ENCODE results near the gene SELENOO. TPM values are rescaled to one million over a fixed set of nuclear protein-coding genes. Genes with fewer than 3 reads are reported as not detected.

SELENOO gene
- total RNA-seq, 1 donor from 2014 or later, result 25.0 TPM

DNA sequence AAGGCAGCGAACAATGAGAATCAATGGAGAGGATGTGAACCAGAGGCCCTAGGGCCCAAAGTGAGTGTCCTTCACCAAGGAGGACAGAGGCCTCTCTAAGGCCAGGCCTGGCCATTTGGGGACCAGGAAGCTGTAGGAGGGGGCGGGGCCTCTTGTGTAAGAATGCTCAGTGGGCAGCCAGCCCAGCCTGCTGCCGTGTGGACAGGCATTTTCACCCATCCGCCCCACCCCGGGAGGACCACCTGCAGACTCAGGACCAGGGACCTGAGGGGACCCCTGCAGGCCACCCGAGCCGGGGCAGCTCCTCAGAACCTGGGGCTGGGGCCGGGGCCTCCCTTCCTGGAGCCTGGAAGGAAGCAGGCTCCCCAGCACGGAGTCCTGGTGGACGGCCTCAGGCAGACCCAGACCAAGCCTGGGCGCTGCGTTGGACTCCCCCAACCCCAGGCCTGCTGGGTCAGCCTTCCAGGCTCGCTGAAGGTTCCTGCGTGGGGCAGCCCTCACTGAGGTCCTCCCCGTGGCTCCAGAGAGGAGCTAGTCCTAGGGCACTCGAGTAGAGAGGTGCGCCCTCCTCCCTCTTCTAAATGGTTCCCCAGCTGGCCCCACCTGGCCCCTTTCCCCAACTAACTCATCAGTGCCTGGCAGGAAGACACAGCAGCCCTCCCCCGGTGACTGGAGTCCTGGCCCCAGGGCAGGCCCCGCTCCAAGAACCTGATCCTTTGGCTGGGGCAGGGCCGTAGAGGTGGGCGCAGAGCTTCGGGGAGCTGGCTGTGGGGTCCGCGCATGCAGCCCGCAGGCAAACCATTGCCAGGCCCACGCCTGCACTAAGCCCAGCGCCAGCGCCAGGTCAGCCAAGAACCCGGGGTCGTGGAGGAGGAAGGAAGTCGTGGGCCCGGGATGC lies 16.6 kb upstream of the SELENOO start:
- intact Hi-C loops (cut with micrococcal nuclease), result loop anchor here (2.0 kb wide), 1 partner anchor 17 kb away; the partner anchor contains the start of gene SELENOO

DNA sequence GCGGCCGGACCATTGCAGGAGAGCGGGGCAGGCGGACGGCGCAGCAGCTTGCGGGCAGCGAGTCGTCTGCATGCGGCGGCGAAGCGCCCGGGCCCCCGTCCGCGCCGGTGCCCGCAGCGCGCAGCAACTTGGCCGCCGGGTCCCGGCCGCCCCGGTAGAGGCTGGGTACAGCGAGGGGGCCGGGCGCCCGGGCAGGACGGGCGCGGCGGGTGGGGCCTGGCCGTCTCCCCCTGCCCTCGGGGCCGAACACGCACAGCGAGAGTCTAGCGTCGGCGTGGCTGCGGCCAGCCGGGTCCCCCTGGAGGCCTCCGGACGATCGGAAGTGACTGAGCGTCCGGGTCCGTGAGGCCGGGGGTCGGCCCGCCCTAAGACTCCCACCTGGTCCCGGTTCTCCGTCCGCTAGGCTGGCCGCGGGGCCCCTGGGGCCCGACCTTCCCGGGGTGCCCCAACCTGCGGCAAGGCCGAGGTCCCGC lies 15.9 kb upstream of the SELENOO start:
- intact Hi-C loops (cut with micrococcal nuclease), result loop anchor here (2.0 to 5.0 kb wide), 3 partner anchors 16 to 258 kb away; partner anchors contain the start of gene SELENOO

DNA sequence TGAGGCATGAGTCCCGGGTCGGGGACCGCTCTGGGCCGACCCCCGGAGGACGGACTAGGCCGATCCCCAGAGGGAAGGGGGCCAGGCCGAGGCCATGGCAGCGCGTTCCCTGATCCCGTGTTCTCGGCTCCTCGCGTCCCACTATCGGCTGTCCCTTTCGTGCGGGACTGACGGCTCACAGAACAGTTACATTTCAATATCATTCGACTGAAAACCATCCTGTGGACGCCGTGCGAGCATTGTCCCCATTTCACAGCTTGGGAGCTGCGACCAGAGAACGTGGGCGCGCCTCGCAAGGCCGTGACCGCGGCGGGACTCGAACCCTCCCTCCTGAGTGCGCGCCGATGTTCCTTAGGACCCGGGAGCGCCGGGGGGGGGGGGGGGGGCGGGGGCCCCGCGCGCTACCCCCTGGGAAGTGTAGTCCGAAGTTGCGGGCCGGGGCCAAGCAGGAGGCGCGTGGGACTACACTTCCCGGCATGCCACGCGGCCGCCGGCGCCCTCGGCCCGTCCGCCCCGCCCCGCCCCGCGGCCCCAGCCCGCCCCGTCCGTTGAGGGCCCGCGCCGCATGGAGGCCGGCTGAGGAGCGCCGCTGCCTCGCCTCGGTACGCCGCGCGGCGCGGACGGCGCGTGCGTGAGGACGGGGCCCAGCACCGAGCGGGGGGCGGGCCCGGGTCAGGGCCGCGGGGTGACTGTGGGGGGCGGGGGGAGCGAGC lies 15.3 kb upstream of the SELENOO start, which contains the start of gene TRABD:
TRABD (plus strand) TSS at position 539 of the 713 bp plus-strand sequence. CDS start 7,148 bp downstream, outside the sequence.
- intact Hi-C loops (cut with micrococcal nuclease), result loop anchor here (2.0 to 5.0 kb wide), 3 partner anchors 15 to 258 kb away; partner anchors contain the start of gene SELENOO

DNA sequence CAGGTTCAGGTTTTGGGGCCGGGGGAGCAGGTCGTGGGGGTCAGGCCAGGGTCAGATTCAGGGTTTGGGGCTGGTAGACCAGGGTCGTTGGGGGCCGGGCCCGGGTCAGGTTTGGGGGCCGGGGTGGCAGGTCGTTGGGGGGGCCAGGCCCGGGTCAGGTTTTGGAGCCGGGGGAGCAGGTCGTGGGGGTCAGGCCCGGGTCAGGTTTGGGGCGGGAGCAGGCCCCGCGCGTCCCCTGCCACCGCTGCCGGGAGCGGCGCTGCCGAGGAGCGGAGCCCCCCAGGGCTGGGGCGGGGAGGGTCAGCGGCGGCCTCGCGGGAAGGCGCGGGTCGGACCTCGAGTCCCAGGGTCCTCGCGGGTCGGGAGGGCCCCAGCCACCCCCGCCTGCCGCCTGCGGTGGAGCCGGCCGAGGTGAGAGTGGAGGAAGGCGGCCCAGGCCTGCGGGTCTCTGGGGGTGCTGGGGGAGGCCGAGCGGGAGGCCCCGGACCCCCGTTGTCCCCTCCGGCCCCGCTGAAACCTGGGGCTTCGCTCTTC lies 14.6 kb upstream of the SELENOO start:
- intact Hi-C loops (cut with micrococcal nuclease), result loop anchor here (5.0 kb wide), 2 partner anchors 56 to 259 kb away; no protein-coding TSS in a partner anchor

DNA sequence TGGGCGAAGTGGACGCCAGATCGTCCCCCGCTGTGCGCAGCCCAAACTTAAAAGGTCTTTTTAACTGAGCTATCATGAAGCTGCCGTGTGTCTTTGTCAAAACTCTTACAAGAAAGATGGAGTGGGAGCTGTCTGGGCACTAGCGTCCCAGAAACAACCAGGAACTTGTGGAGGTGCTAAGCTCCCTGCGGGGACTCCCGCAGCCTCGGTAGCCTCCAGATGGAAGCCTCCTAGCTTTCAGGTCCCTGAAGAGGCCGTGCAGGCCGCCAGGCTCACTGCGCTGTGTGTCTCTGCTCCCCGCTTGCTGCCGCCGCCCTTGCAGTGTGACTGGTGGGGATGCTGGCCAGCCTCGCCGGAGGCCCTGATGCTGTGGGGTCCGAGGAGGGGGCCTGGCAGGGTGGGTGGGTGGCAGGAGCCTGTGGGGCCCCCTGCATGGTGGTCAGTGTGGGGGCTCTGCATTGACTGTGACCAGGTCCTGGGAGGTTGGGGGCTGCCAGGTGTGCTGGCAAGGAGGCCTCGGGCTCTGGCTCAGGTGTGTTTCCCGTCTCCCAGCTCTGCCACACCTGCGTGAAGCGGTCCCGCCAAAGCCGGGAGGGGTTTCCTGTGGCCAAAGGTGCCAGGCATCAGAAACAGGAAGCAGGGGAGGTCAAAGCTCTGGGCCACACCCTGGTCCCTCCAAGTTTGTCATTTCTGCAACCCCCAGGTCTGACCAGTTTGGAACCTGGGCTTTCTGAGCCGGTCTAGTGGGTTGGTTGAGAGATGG lies 13.9 kb upstream of the SELENOO start:
- intact Hi-C loops (cut with micrococcal nuclease), result loop anchor here (5.0 kb wide), 2 partner anchors 55 to 260 kb away; no protein-coding TSS in a partner anchor

DNA sequence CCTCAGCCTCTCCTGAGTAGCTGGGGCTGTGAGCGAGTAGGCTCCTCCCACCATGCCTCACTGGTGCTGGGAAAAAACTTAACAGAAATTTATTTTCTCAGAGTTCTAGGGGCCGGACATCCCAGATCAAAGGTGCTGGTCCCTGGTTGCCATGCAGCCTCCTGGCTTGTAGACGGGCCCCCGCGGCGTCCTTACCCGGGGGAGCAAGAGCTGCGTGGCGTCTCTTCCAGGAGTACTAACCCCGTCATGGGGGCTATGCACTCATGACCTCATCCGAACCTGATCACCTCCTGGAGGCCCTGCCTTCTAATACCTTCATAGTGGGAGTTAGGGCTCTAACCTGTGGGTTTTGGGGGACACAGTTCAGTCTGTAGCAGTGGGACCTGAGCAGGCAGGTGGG lies 12.5 kb upstream of the SELENOO start:
- intact Hi-C loops (cut with micrococcal nuclease), result loop anchor here (5.0 kb wide), 2 partner anchors 54 to 261 kb away; no protein-coding TSS in a partner anchor

DNA sequence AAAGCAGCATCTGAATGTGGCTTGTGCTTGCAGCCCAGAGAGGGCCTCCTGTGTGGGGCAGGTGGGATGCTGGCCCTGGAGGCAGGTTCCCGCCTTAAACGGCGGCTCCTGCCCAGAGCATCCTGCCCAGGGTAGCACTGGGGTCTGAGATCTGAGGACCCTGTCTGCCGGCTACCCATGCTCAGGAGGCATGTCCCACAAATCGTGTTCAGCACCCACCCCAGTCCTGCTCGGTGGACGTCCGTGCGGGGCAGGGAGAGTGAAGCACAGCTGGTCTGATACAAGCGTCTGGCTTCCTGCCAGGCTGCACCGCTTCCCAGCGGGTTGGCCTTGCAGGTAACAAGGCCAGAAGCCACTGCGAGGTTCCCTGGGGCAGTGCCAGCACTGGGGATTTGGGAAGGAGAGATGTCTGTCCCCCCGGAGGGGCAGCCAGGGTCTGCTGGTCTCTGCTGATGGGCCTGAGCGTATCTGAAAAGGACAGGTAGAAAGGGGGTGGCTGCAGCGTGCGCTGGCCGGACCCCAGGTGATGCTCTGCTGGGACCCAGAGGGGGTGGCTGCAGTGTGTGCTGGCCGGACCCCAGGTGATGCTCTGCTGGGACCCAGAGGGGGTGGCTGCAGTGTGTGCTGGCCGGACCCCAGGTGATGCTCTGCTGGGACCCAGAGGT lies 11.5 kb upstream of the SELENOO start:
- intact Hi-C loops (cut with micrococcal nuclease), result loop anchor here (5.0 kb wide), 2 partner anchors 53 to 262 kb away; no protein-coding TSS in a partner anchor

DNA sequence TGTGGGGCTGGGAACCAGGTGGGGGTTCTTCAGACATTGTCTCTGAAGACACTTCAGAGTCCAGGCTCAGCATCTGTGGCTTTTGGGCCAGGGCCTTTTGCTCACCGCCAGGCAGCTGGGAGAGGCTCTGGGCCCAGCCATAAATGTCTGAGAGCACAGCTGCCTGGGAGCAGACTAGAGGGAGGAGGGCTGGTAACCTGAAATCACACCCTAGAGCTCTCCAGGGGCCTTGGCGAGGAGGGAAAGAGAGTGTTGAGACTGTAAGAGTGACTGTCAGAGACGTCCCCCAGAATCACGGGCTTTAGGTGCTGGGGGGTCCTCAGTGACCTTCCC lies 11.0 kb upstream of the SELENOO start:
- intact Hi-C loops (cut with micrococcal nuclease), result loop anchor here (5.0 kb wide), 2 partner anchors 52 to 263 kb away; no protein-coding TSS in a partner anchor

DNA sequence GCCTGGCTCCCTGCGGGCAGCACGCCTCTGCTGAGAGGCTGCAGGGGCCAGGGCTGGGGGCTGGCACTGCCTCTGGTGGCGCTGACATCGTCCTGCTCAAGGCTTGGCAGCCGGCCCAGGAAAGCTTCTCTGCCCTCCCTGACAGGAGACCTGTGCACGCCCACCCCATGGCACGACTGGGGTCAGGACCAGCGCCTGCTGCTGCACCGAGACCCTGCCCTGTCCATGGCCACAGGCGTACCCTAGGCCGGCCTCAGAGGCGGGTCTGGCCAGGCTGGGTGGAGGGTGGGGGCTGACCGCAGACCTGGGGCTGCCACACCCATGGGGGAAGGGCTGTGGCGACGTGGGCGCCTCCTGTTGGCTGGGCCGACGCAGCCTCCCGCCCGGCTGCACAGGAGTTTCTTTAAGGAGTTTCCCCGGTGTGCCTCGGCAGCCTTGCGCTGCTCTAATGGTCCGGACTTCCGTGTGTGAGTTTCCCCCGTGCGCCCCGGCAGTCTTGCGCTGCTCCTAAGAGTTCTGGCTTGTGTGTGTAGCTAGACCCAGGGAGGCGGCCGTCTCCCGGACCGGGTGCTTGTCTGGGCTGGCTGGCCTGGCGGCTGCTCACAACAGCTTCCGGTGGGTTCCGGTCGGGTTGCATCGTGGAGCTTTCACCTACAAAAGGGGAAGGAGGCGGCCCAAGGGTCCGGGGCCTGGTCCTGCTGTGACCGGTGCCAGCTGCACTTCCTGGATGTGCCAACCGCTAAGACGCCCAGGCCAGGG lies 10.4 kb upstream of the SELENOO start:
- intact Hi-C loops (cut with micrococcal nuclease), result no loop called here

DNA sequence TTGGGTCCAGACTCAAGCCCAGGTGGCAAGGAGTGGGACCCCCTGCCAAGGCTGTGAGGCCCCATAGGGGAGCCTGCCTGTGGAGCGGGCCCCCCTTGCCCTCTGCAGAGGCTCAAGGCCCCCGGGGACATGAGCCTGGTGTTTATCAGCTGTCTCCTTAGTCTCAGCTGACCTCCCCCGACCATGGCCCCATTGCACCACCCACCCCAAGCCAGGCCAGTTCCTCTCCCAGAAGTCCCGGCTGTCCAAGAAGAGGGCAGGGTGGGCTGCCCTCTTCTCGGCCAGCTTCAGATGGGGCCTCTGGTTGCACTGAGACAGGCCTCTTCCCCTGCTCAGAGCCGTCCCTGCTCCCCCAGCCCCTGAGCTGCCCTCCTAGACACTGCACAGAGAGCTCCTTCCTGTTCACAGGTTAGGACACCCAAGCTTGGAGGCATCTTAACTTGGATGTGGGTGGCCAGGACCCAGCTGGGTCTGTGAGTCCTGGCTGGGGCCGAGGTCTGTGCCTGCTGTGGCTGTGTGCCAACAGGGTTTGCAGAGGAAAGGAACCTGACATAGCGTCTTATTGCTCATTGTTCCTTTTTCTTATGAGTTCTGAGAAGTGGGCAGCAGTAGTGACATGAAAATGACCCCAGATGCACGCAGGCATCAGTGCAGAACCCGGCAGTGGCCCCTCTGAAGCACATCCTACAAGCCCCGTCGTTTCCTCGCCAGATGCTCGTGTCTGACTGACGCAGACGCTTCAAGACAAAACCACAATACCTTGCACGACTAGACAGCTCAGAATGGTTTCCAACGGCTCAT lies 9.7 kb upstream of the SELENOO start:
- intact Hi-C loops (cut with micrococcal nuclease), result loop anchor here (1.0 kb wide), 2 partner anchors 9 to 42 kb away; no protein-coding TSS in a partner anchor

DNA sequence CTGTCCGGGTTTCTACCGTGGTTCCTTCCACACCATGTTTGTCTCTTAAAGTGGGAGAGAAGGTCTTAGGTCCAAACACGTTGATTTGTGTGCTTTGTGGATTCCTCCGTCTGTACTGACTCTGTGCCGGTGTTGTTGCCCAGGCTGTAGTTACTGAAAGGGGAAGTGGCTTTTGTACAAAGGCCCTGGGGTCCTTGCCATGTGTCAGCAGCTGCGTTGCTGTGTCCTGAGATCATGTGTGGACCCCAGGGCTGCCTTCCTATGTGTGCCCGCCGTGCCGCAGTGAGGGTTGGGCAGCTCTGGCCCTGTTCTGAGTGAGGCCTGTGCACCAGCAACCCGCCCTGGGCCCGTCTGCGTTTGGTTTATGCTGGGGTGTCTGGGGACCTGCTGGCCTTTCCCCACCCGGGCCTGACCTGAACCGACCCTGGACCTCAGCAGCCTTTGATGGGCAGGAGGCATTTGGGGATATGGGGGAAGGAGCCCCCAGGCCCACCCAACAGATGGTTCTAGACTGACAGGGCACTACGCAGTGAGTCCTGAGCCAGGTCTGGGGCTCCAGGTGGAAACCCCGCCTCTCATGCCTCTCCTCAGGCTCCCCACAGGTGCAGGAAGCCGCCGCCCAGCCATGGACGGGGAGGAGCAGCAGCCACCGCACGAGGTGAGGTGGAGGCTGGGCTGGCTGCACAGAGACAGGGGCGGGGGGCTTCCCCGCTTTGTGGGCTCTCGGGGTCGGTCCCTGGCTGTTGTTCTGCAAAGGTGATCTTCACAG lies 8.2 kb upstream of the SELENOO start:
- intact Hi-C loops (cut with micrococcal nuclease), result no loop called here

DNA sequence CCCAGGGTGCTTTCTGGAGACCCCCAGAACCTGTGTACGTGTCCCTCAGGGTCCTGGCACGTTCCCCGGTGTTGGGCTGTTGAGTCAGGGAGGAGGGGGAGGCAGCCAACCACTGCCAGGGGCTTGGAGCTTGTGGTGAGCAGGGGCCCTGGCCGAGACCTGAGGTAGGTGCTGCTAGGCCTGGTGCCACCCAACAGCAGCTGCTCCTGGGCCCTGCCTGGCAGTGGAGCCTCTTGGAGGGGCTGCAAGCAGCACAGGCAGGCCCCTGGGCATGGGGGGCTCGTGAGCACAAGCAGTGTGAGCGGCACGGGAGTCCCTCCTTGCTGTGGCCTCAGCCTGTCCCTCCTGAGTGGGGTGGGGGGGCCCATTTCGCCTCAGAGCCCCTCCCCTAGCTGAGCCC lies 7.2 kb upstream of the SELENOO start:
- intact Hi-C loops (cut with micrococcal nuclease), result no loop called here

DNA sequence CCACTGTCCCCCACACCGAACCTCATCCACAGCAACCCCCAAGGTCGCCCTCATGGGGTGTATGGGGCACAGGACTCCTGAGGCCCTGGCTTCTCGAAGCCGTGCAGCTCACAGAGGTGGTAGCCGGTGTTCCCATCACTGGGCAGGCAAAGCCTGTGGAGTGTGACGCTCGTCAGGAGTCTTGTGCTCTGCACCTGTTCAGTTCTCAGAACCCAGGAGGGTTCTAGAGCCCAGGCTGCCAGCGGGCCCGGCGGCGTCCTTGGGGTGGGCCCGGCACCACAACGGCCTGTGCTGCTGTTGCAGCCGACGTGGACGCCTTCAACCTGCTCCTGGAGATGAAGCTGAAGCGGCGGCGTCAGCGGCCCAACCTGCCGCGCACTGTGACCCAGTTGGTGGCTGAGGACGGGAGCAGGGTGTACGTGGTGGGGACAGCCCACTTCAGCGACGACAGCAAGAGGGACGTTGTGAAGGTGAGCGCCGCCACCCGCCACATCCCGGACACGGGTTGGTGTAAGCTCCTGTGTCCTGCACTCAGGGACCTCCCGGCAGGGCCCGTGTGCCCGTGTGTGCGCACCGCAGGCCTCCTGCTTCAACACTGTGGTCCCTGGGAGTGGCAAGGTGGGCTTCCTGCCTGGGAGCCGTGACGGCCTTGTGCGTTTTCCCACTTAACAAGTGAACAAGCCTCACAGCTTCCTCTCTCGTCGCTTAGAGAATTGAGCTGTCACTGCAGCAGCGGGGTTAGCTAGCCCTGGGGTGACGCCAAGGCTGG lies 6.6 kb upstream of the SELENOO start:
- intact Hi-C loops (cut with micrococcal nuclease), result no loop called here

DNA sequence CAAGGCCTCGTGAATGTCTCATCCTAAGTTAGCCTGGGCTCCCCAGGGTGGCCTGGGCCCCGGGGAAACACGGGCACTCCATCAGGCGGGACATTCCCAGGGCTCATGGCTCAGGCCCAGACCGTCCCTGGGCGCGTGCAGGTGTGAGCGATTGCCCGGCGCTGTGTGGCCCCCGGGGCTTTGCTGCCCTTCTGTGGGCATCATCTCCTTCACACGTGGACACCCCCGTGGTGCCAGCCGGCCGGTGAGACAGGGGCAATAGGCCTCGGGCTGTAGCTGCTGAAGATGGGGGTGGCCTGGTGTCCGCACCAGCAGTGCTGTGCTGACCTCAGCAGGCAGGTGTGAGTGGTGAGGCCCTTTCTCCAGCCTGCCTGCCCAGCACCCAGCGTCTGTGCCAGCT lies 4.6 kb upstream of the SELENOO start:
- intact Hi-C loops (cut with micrococcal nuclease), result no loop called here

DNA sequence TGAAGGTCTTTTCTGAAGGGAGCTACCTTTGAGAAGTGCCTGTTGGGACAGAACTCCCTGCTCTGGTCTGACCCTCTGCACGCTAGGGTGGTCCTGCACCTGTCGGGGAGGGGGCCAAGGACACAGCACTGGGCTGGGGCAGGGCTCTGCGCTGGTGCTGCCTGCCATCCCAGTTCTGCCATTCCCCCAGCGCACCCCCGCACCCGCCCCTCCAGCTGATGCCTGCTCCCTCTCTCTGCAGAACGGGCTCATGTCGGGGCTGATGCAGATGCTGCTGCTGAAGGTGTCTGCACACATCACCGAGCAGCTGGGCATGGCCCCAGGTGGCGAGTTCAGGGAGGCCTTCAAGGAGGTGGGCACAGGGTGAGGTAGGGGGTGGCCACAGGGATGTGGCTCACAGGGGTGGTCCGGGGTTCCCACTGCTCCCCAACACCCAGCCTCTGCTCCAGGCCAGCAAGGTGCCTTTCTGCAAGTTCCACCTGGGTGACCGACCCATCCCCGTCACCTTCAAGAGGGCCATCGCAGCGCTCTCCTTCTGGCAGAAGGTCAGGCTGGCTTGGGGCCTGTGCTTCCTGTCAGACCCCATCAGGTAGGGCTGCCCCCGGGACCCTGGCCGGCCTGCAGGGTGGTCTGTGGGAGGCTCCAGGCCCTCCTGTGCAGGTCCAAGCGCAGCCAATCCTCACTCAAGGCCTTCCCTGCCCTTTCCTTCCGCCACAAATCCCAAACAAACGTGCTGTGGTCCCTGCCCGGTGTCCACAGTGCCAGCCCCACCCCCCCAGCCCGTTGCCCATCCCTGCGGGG lies 3.6 kb upstream of the SELENOO start:
- intact Hi-C loops (cut with micrococcal nuclease), result no loop called here
